Measurements from ENCODE around the gene BPIFA3. TPM values are rescaled to one million over a fixed set of nuclear protein-coding genes. Genes with fewer than 3 reads are reported as not detected.

BPIFA3 gene
- total and polyA plus RNA-seq, 9 of the 15 experiments (the other 6 are each of a cell fraction or from before 2014, with no cell fraction given), result not detected

GRCh38 chr20:33178726-33179125 lies 38.4 kb upstream of the BPIFA3 start:
- TF ChIP-seq MCM5 (IDR thresholded peaks at IDR 0.05; ENCODE audit: low read depth), result no peak
- TF ChIP-seq ZKSCAN8 (CRISPR knock-in tag; IDR thresholded peaks at IDR 0.05), result no peak
- TF ChIP-seq HES1 (IDR thresholded peaks at IDR 0.05; ENCODE audit: low read depth), result no peak
- TF ChIP-seq CTBP1 (IDR thresholded peaks at IDR 0.05; ENCODE audit: borderline replicate concordance), result no peak
- no peak for TF ChIP-seq ZBTB2 (IDR thresholded peaks at IDR 0.05)
- TF ChIP-seq NR2F6 (CRISPR knock-in tag; IDR thresholded peaks at IDR 0.05), result no peak
- TF ChIP-seq FOXP4 (CRISPR knock-in tag; IDR thresholded peaks at IDR 0.05; ENCODE audit: borderline replicate concordance), result no peak
- Histone ChIP-seq H3K36me3 (ENCODE audit: control insufficient read depth, insufficient read depth, low read length) (no peaks in the 10 kb centered on the region), H3K27me3 (ENCODE audit: control insufficient read depth in 2 of 2, insufficient read depth in 2 of 2, low read length in 2 of 2) (peaks cover 4 to 48% of the 10 kb centered on the region in 2 experiments; a peak in 3 of 5 replicates), H3K9me1 (ENCODE audit: control insufficient read depth, insufficient read depth, low read length) (no peaks in the 10 kb centered on the region), H2AFZ (ENCODE audit: low read depth, low read length) (no peak overlapping the region), H3K79me2 (ENCODE audit: control insufficient read depth, insufficient read depth, low read length) (no peaks in the 10 kb centered on the region), H3K27ac (ENCODE audit: extremely low read depth, low read depth, low read length) (no peak overlapping the region), H3K9me3 (replicated peaks; ENCODE audit: control insufficient read depth, insufficient read depth, low read depth, low read length) (no peaks in the 10 kb centered on the region; the same call in 1 of the 2 replicates), H4K20me1 (replicated peaks; ENCODE audit: control insufficient read depth, insufficient read depth, low read length) (peaks cover 3% of the 10 kb centered on the region; the same call in 1 of the 2 replicates), H3K4me1 (replicated peaks in 1 of 2; ENCODE audit: control insufficient read depth in 2 of 2, insufficient read depth in 2 of 2, low read length in 2 of 2) (no peaks in the 10 kb centered on the region), H3K9ac (ENCODE audit: insufficient read depth in 1 of 2, low read depth in 2 of 2, low read length in 2 of 2) (no peak overlapping the region), H3K4me3 (no peak overlapping the region), H3K4me2 (ENCODE audit: insufficient read depth, low read length) (no peak overlapping the region)
- WGBS (ENCODE audit: insufficient coverage, low coverage, missing lambda C conversion rate), result 1% methylated on average over 6 of the region's 6 CpGs
- BruUV-seq (replicated peaks), result no TSS peak
- DNase-seq (ENCODE audit: extremely low read depth in 1 of 4, low spot score in 3 of 4) (no peak), ATAC-seq (no peak), FAIRE-seq (peak; percentile 11)
- CTCF ChIA-PET (ENCODE audit: low intra/inter-chr PET ratio), result no interaction called here
- in situ Hi-C loops (cut with MboI) (no loop called here), intact Hi-C loops (cut with micrococcal nuclease) (no loop called here)
- POLR2A ChIA-PET, result no interaction called here

Measured in K562 (cell line).